GM12878 (cell line): Measurements from ENCODE around the gene HHLA2. TPM values are rescaled to one million over a fixed set of nuclear protein-coding genes. Genes with fewer than 3 reads are reported as not detected.

Source experiments
- ATAC-seq: fragments of 200-7000 bp; cut with Tn5 transposase; 3 replicates; pipeline ENCODE4 v1.9.1; 2020; ENCODE audit warnings: mild to moderate bottlenecking, moderate library complexity
- BruUV-seq: library from RNA; stranded (reverse); fragments of 400-500 nt; replicated peaks from 2 replicates; lab custom pipeline; 2021; lab: Mats Ljungman, UMichigan
- CTCF ChIA-PET: fragments of 300-600 bp; sonication (Branson Sonifier 250); formaldehyde crosslinking; extraction: SDS; loops from one replicate; lab custom pipeline; 2021; ENCODE audit warnings: inconsistent platforms; lab: Yijun Ruan, JAX
- POLR2A ChIA-PET: fragments of 350-600 bp; formaldehyde crosslinking; extraction: SDS; loops from one replicate; lab custom pipeline; 2021; ENCODE audit warnings: inconsistent platforms; lab: Charles Lee
- RAD21 ChIA-PET: fragments of 300-600 bp; sonication (Branson Sonifier 250); formaldehyde crosslinking; loops from one replicate; lab custom pipeline; 2023; ENCODE audit warnings: antibody characterized with exemption; ENCODE audit not compliant: unreplicated experiment; lab: Charles Lee
- SMC1A ChIA-PET: fragments of 300-600 bp; sonication (Branson Sonifier 250); formaldehyde crosslinking; loops from one replicate; lab custom pipeline; 2023; ENCODE audit not compliant: unreplicated experiment, uncharacterized antibody; lab: Charles Lee
- DNase-seq: peaks from one replicate; pipeline ENCODE4 v3.0.0-alpha.2; 2011; ENCODE audit warnings: low read depth, low spot score
- FAIRE-seq: peaks from 3 replicates; lab custom pipeline; 2011; peaks lifted over from hg19 to GRCh38; lab: Jason Lieb, UNC
- H2AFZ ChIP-seq: 2 replicates; pipeline ENCODE4 v1.6.0; 2011; ENCODE audit warnings: low read depth, low read length, control low read depth; ENCODE audit not compliant: control insufficient read depth
- H3K27ac ChIP-seq: 2 replicates; pipeline ENCODE4 v1.5.1; 2011; ENCODE audit warnings: control low read depth; ENCODE audit not compliant: control insufficient read depth, insufficient read depth
- H3K27me3 ChIP-seq, 2 experiments: replicated peaks in 1 of 2; 2 replicates each; pipeline versions ENCODE4 v1.6.0 to v1.6.1; 2011; ENCODE audit warnings: low read length in 1 of 2; ENCODE audit not compliant: control insufficient read depth in 2 of 2, insufficient read depth in 2 of 2
- H3K36me3 ChIP-seq, 2 experiments: 2 replicates each; pipeline ENCODE4 v1.5.1; 2011; ENCODE audit warnings: low read length in 1 of 2; ENCODE audit not compliant: control insufficient read depth in 2 of 2, insufficient read depth in 2 of 2
- H3K4me1 ChIP-seq: 2 replicates; pipeline ENCODE4 v1.6.1; 2011; ENCODE audit warnings: mild to moderate bottlenecking, low read length, moderate library complexity, mixed read lengths; ENCODE audit not compliant: control insufficient read depth, insufficient read depth
- H3K4me2 ChIP-seq: 2 replicates; pipeline ENCODE4 v1.6.0; 2011; ENCODE audit warnings: control low read depth; ENCODE audit not compliant: control insufficient read depth, insufficient read depth
- H3K4me3 ChIP-seq: fragments of 200-600 bp; sonication (generic); 2 replicates; pipeline ENCODE4 v1.5.1; 2016
- H3K79me2 ChIP-seq: 2 replicates; pipeline ENCODE4 v1.6.0; 2011; ENCODE audit warnings: low read length; ENCODE audit not compliant: control insufficient read depth, insufficient read depth
- H3K9ac ChIP-seq: 2 replicates; pipeline ENCODE4 v1.8.0; 2011; ENCODE audit warnings: low read length, control low read depth, mixed read lengths; ENCODE audit not compliant: control insufficient read depth, insufficient read depth
- H3K9me3 ChIP-seq: replicated peaks from 3 replicates; pipeline ENCODE4 v1.5.1; 2011; ENCODE audit warnings: mild to moderate bottlenecking, low read length; ENCODE audit not compliant: control insufficient read depth, insufficient read depth
- H4K20me1 ChIP-seq: 2 replicates; pipeline ENCODE4 v1.6.0; 2011; ENCODE audit not compliant: control insufficient read depth, insufficient read depth
- BCLAF1 ChIP-seq: fragments of 450-650 bp; IDR thresholded peaks from 2 replicates; pipeline ENCODE4 v1.6.1; 2017; ENCODE audit warnings: antibody characterized with exemption, mild to moderate bottlenecking, moderate library complexity
- CEBPZ ChIP-seq: fragments of 150-350 bp; IDR thresholded peaks from 2 replicates; pipeline ENCODE4 v1.6.1; 2016; ENCODE audit warnings: low read depth, low read length
- E4F1 ChIP-seq: fragments of 450-650 bp; IDR thresholded peaks from 2 replicates; pipeline ENCODE4 v1.6.1; 2018; ENCODE audit warnings: borderline replicate concordance, mild to moderate bottlenecking; ENCODE audit not compliant: partially characterized antibody
- ETV6 ChIP-seq, 2 experiments: fragments of 450-650 bp in 1 of 2; IDR thresholded peaks in 1 of 2; conservative IDR thresholded peaks in 1 of 2; 2 replicates each; pipeline ENCODE4 v1.6.1; 2014; ENCODE audit warnings: antibody characterized with exemption in 1 of 2, borderline replicate concordance in 1 of 2, low read depth in 1 of 2, mild to moderate bottlenecking in 1 of 2, moderate library complexity in 1 of 2
- EZH2 ChIP-seq: IDR thresholded peaks from 2 replicates; pipeline ENCODE4 v1.6.1; 2012; ENCODE audit warnings: low read depth, mild to moderate bottlenecking, control low read depth, inconsistent platforms, low read length, borderline replicate concordance; ENCODE audit not compliant: control insufficient read depth
- GATAD2B ChIP-seq: fragments of 450-650 bp; conservative IDR thresholded peaks from 2 replicates; pipeline ENCODE4 v1.6.1; 2017; ENCODE audit warnings: low read depth, mild to moderate bottlenecking, moderate library complexity
- KAT2A ChIP-seq: conservative IDR thresholded peaks from 2 replicates; pipeline ENCODE4 v1.6.1; 2011; ENCODE audit warnings: low read depth, low read length; ENCODE audit not compliant: control insufficient read depth
- MTA2 ChIP-seq: fragments of 450-650 bp; IDR thresholded peaks from 2 replicates; pipeline ENCODE4 v1.6.1; 2016; ENCODE audit warnings: low read depth, mild to moderate bottlenecking, moderate library complexity
- MTA3 ChIP-seq: IDR thresholded peaks from 2 replicates; pipeline ENCODE4 v1.6.1; 2012; ENCODE audit warnings: low read length, inconsistent platforms, borderline replicate concordance
- NR2C1 ChIP-seq: fragments of 450-650 bp; IDR thresholded peaks from 2 replicates; pipeline ENCODE4 v1.6.1; 2017; ENCODE audit warnings: antibody characterized with exemption, mild to moderate bottlenecking, moderate library complexity
- NR2F1 ChIP-seq: fragments of 450-650 bp; conservative IDR thresholded peaks from 2 replicates; pipeline ENCODE4 v1.6.1; 2017; ENCODE audit warnings: mild to moderate bottlenecking
- RB1 ChIP-seq: fragments of 450-650 bp; formaldehyde crosslinking; IDR thresholded peaks from 2 replicates; pipeline ENCODE4 v1.6.1; 2017; ENCODE audit warnings: mild to moderate bottlenecking, borderline replicate concordance
- TAF1 ChIP-seq: IDR thresholded peaks from 2 replicates; pipeline ENCODE4 v1.6.1; 2011; ENCODE audit warnings: mild to moderate bottlenecking, low read depth, low read length, borderline replicate concordance
- WGBS: methylation state at CpG from one replicate; pipeline ENCODE4 v1.1.6; 2016; ENCODE audit warnings: low lambda C conversion rate; ENCODE audit not compliant: insufficient replicate concordance, insufficient coverage; ENCODE audit errors: missing lambda C conversion rate; 5-methylcytosine and 5-hydroxymethylcytosine counted together
- in situ Hi-C: fragments of 300-500 bp; cut with MboI; formaldehyde crosslinking; loops from 9 replicates; pipeline ENCODE4 v1.14.3; 2018; ENCODE audit warnings: mixed read lengths
- intact Hi-C: fragments of 100-400 bp; cut with micrococcal nuclease; formaldehyde crosslinking; loops from one replicate; pipeline ENCODE4 v1.14.2; 2022; ENCODE audit not compliant: unreplicated experiment
- polyA plus RNA-seq, 11 experiments: library from polyadenylated mRNA; depleted of rRNA in 4 of 11; unstranded in 6 of 11; stranded (reverse) in 5 of 11; fragments of >200 nt; fragmentation: Nextera tagmentation in 4 of 11; fragmentation: Illumina TruSeq in 1 of 11; extraction: Ambion mirVana in 4 of 11; extraction: Trizol in 1 of 11; gene quantifications; 1 replicate in 1 of 11; 2 replicates in 10 of 11; pipeline versions ENCODE4 v1.2.1 to v1.2.3, GENCODE V29; 2011 to 2016; ENCODE audit warnings: inconsistent platforms in 2 of 11, missing spikeins in 2 of 11, low read depth in 1 of 11
- total RNA-seq, 4 experiments: library from RNA; depleted of rRNA in 3 of 4; stranded (reverse); fragments of >200 nt in 3 of 4; fragmentation: Illumina TruSeq in 1 of 4; extraction: Trizol in 1 of 4; gene quantifications; 2 replicates each; pipeline versions ENCODE4 v1.2.1 to v1.2.3, GENCODE V29; 2013 to 2021

HHLA2 gene
- total and polyA plus RNA-seq, 10 of the 15 experiments (the other 5 are each of a cell fraction or from before 2014, with no cell fraction given) = 0.11 to 1.3 (median 0.28) TPM; not detected in 1

DNA sequence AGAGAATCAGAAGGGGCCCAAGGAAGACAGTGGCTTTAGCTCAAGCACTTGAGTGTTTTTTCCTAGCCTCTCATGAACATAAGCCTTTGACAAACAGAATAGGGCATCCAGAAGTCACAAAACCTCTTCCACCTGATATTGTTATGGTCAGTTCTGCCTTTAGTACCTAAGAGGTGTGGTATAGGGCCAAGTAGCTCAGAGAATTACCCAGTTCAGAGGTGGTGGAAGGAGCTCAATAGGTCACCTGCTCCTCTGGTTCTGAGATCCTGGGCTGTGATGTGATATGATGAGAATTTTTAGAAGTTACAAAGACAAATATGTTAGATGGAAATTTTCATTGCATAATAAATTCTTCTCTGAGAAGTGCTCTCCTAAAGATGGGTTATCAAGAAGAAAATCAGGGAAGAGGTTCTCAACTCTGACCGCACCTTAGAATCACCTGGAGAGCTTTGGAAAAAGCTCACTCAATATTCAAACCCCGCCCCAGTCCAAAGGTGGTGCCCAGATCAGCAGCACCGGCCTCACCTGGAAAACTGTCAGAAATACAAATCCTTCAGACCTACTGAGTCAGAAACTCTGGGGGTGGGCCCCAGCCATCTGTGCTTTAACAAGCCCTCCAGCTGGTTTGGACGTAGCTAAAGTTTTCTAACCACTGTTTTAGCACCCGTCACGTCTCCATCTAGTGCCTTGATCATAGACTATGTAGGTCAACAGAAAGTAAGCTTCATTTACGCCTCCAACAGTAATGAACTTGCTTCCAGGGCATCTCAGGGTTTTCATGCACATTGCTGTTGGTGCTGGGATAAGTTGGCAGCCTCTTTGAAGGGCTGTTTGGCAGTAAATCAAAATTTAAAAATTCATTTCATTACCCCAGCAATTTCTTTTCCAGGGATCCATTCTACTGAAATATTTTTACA lies 112.8 kb downstream of the HHLA2 start:
- DNase-seq = no peak
- no TSS peak for BruUV-seq
- Histone ChIP-seq H3K4me1 (peaks cover 4% of the 10 kb centered on the region; the same call in 1 of the 2 replicates), H3K27ac (no peak overlapping the region), H3K4me2 (no peak overlapping the region), H3K9ac (no peak overlapping the region), H3K4me3 (no peak overlapping the region), H2AFZ (no peak overlapping the region), H3K79me2 (no peaks in the 10 kb centered on the region), H3K9me3 (no peaks in the 10 kb centered on the region), H3K27me3 (no peaks in the 10 kb centered on the region), H4K20me1 (no peaks in the 10 kb centered on the region), H3K36me3 (no peaks in the 10 kb centered on the region)
- 53% methylated on average over 7 of the region's 7 CpGs for WGBS
- ChIA-PET SMC1A (interaction anchor here (0.6 to 1.3 kb wide), 12 partner anchors 9 to 674 kb away, joined by 3 to 5 read pairs (median 3); no protein-coding TSS in a partner anchor), RAD21 (interaction anchor here (0.8 to 2.0 kb wide), 3 partner anchors 252 to 471 kb away, joined by 3 to 10 read pairs (median 3); no protein-coding TSS in a partner anchor), POLR2A (no interaction called here), CTCF (interaction anchor here (0.7 to 2.1 kb wide), 9 partner anchors 9 to 481 kb away, joined by 3 to 19 read pairs (median 4); no protein-coding TSS in a partner anchor)
- in situ Hi-C loops = no loop called here
- intact Hi-C loops = loop anchor here (5.0 kb wide), 3 partner anchors 67 to 322 kb away; partner anchors contain the start of gene IFT57
- no peak for FAIRE-seq
- ATAC-seq = no peak
- TF ChIP-seq KAT2A = no peak
- TF ChIP-seq NR2F1 = no peak
- TF ChIP-seq NR2C1 = no peak
- TF ChIP-seq MTA3 = no peak
- no peak for TF ChIP-seq BCLAF1
- no peak for TF ChIP-seq EZH2
- no peak for TF ChIP-seq MTA2
- TF ChIP-seq ETV6 (conservative IDR thresholded peaks at IDR 0.05 in 1 of 2, IDR thresholded peaks at IDR 0.05 in 1 of 2; ENCODE audit: borderline replicate concordance in 1 of 2, low read depth in 1 of 2) = no peak
- TF ChIP-seq GATAD2B = no peak
- TF ChIP-seq CEBPZ = no peak
- TF ChIP-seq RB1 = no peak
- no peak for TF ChIP-seq TAF1
- TF ChIP-seq E4F1 = no peak
